Stimulated activated CD8-positive, alpha-beta memory T cell treated with anti-CD3 and anti-CD28 coated beads, Interleukin-4, amount 100 ng/mL, for 48 hours (primary cell): ENCODE measurements around the gene DNASE1.

ENCODE experiments used
- DNase-seq: peaks from one replicate; pipeline ENCODE4 v3.0.0-alpha.2; 2020

The DNASE1 gene

GRCh38 chr16:3701531-3701930 lies 47.0 kb downstream of the DNASE1 start:
- DNase-seq = no peak

- DNase-seq = no peak
These were observed 47.6 kb downstream of the DNASE1 start for GRCh38 chr16:3702082-3702481.

- DNase-seq = no peak
These were observed 51.9 kb downstream of the DNASE1 start for GRCh38 chr16:3706253-3707012.
